GM18508 (cell line): ENCODE data around the gene MACF1.
A peak's percentile ranks its signal among the peaks of the same experiment; 100 is the strongest.

ENCODE experiments used
- ATAC-seq: cut with Tn5 transposase; IDR thresholded peaks from one replicate; pipeline ENCODE4 v1.9.1; 2021; ENCODE audit warnings: moderate number of reproducible peaks; ENCODE audit not compliant: insufficient read depth, unreplicated experiment

The MACF1 gene

GRCh38 chr1:39258925-39259244 is 54.4 kb downstream of the MACF1 start:
- ATAC-seq = no peak

DNA sequence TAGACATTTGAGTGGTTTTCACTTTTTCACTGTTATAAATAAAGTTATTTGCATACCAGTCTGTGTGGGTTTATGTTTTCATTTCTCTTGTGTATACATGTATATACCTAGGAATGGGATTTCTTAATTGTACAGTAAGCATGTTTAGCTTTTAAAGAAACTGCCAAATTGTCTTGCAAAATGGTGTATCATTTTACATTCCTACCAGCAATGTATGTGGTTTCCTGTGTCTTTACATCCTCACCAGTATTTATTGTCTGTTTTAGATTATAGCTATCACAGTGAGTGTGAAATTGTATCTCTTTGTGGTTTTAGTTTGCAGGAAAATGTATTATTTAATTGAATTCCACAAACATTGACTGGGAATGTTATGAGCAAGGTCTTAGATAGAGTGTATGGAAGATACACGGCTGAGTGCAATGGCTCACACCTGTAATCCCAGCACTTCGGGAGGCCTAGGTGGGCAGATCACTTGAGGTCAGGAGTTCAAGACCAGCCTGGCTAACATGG is 57.3 kb downstream of the MACF1 start:
- no peak for ATAC-seq

GRCh38 chr1:39262802-39263201 is 58.3 kb downstream of the MACF1 start:
- no peak for ATAC-seq

GRCh38 chr1:39266269-39266668 is 61.8 kb downstream of the MACF1 start:
- ATAC-seq = no peak

DNA sequence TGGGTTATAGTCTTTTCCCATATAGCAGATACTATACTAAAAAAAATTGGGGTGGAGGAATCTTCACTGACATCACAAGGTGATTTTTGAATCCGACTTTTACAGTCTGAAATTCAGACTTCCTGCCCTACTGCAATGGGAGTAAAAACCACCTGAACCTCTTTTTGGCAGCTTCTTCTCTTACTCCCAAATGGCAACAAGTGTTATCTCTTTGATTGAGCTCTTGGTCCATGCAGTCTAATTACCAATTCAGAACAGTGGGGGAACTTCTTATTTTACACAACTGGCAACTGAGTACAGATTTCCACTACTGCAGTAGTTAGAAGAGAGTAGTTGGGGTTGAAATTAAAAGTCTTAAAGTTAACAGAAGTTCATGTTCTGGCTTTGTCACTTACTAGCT is 62.3 kb downstream of the MACF1 start:
- ATAC-seq = no peak

DNA sequence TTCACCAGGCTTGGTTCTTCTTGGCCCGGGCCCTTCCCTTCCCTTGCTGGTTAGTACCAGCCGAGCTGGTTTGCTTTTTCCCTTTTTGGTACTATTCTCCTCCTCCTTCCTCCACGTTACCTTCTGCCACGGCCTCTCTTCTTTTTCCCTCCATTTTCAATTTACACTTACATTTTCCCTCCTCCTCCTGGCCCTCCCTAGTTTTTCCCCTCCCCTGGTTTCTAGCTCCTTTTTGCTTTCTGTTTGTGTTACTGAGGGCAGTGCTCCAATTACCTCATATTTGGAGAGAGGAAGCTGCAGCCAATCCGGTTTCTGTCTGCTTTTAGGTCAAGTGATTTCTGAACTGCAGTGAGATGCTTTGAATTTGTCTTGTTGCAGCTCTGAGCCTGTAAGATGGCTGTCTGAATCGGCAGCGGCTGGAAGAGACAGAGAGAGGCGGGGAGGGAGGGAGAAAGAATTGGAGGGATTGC is 63.7 kb downstream of the MACF1 start:
- no peak for ATAC-seq

- no peak for ATAC-seq
Measured at GRCh38 chr1:39268906-39269305, 64.4 kb downstream of the MACF1 start.

DNA sequence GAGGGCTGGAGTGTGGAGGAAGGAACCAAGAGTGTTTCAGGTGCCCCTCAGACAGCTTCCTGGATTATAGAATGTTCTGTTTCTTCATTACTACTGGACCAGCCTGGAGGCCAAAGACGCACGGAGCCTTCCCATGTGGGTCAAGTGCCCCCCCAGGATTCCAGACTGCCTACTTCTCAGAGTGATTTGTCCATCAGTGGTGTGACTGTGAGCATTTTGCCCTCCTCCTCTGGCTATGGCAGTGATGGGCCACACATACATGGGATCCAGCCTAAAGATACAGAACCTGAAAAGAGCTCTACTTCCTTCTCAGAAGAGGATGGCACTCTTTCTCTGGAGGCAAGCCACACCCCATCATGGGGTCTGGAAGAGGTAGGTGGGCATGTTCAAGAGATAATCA is 64.9 kb downstream of the MACF1 start:
- no peak for ATAC-seq

DNA sequence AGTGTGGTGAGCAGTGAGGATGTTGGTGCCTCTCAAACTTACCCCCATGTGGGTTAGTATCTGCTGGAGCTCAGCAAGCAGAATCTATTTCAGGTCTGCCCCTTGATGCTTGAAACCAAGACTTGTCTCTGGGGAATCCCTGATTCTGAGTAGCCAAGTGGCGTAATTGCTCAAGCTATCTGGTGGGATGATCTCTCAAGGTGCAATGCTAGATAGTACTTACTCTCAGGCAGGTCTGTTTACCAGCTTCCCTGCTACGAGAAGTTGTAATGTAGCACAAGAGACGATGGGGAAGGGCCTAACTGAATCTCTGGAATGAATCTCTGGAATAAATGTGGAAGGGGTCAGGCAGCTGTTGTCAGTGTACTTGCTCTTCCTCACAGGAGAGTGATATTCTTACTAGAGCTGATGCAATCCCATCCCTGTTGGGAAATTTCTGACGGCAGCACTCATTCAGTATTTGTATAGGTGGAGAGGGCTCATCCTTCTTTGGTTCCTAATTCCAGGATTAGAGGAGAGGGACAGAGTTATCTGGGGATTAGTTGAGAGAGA is 65.4 kb downstream of the MACF1 start:
- no peak for ATAC-seq

- ATAC-seq = no peak
Measured at GRCh38 chr1:39270368-39270767, 65.9 kb downstream of the MACF1 start.

- peak; percentile 45 for ATAC-seq
Measured at GRCh38 chr1:39272027-39272797, 67.7 kb downstream of the MACF1 start.

- ATAC-seq = no peak
Measured at GRCh38 chr1:39272798-39273469, 68.4 kb downstream of the MACF1 start.

GRCh38 chr1:39275836-39276507 is 71.5 kb downstream of the MACF1 start:
- no peak for ATAC-seq

- no peak for ATAC-seq
Measured at GRCh38 chr1:39277879-39278278, 73.4 kb downstream of the MACF1 start.

DNA sequence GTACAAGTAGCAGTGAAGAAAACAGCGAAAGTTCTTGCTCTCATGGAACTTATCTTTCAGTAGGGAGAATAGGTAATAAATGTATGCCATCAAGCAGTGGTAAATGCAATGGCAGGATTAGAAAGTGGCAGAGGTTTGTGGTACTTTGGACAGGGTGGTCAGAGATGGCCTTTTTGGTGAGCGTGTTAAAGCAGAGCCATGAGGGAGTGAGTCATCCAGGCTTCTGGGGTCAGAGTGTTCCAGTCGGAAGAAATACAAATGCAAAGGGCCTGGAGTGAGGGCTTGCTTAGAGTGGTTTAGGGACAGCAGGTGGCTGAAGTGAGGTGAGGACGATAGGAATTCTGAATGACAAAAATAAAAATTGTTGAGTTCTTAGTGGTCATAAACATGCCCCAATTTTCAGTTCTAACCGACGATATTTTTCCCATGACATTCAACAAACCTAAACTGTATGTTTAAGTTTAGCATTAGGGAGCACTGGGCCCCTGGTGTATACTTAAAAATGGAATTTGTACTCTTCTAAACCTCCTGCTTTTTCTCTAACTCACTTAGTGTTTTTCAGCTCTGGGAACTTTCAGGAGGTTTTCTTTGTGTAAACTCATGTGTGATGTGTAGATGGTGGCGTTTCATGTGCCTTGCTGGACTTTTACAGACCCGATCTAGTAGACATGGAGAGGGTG is 78.2 kb downstream of the MACF1 start:
- no peak for ATAC-seq

DNA sequence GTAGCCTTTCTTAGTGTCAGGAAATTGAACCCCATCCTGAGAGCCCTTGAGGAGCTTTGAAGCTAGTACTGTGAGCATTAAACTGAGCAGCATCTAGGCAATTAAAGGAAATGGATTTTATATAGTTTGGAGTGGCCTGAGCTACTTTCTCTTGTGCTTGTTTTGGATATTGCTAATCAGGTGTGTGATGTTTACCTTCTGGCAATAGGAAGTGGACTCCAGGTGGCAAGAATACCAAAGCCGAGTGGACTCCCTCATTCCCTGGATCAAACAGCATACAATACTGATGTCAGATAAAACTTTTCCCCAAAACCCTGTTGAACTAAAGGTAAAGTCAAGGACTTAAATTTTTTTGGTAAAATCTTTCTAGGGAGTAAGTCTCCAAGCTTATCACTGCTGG is 79.4 kb downstream of the MACF1 start:
- no peak for ATAC-seq

- ATAC-seq = no peak
Measured at GRCh38 chr1:39287541-39287940, 83.0 kb downstream of the MACF1 start.

- ATAC-seq = no peak
Measured at GRCh38 chr1:39288735-39289465, 84.4 kb downstream of the MACF1 start.

GRCh38 chr1:39292401-39292800 is 87.9 kb downstream of the MACF1 start:
- no peak for ATAC-seq
